Panc1 (cell line): Measurements from ENCODE around the gene ASAP2. TPM values are rescaled to one million over a fixed set of nuclear protein-coding genes. Genes with fewer than 3 reads are reported as not detected.
A peak's percentile ranks its signal among the peaks of the same experiment; 100 is the strongest.

Experiments
- ATAC-seq: fragments of 200-7000 bp; cut with Tn5 transposase; 2 replicates; pipeline ENCODE4 v1.9.1; 2020; ENCODE audit warnings: mild to moderate bottlenecking, moderate library complexity
- BruUV-seq: library from RNA; stranded (reverse); fragments of 400-500 nt; replicated peaks from 2 replicates; lab custom pipeline; 2021; lab: Mats Ljungman, UMichigan
- CTCF ChIA-PET: fragments of 300-600 bp; sonication (Branson Sonifier 250); formaldehyde crosslinking; loops from one replicate; lab custom pipeline; 2022; ENCODE audit warnings: antibody characterized with exemption; lab: Charles Lee
- POLR2A ChIA-PET: fragments of 300-600 bp; sonication (Branson Sonifier 250); formaldehyde crosslinking; loops from one replicate; lab custom pipeline; 2022; ENCODE audit warnings: antibody characterized with exemption; lab: Charles Lee
- DNase-seq: peaks from one replicate; pipeline ENCODE4 v3.0.0-alpha.2; 2010; ENCODE audit warnings: low read depth, low spot score
- H3K27ac ChIP-seq: 2 replicates; pipeline ENCODE4 v1.5.1; 2011; ENCODE audit warnings: mild to moderate bottlenecking, low read length, inconsistent platforms
- H3K27me3 ChIP-seq: fragments of 200-500 bp; sonication (Bioruptor generic); 2 replicates; pipeline ENCODE4 v1.6.0; 2014; ENCODE audit warnings: low read length, inconsistent platforms; ENCODE audit not compliant: control insufficient read depth, insufficient read depth
- H3K36me3 ChIP-seq: fragments of 200-500 bp; sonication (Bioruptor generic); 2 replicates; pipeline ENCODE4 v1.5.1; 2014; ENCODE audit warnings: inconsistent platforms, mild to moderate bottlenecking, low read length, moderate library complexity; ENCODE audit not compliant: control insufficient read depth, insufficient read depth
- H3K4me1 ChIP-seq: 2 replicates; pipeline ENCODE4 v1.5.1; 2011; ENCODE audit warnings: inconsistent platforms, mild to moderate bottlenecking, low read length, moderate library complexity; ENCODE audit not compliant: control insufficient read depth, insufficient read depth
- H3K4me3 ChIP-seq, 2 experiments: 2 replicates each; pipeline ENCODE4 v1.5.1; 2011 to 2012; ENCODE audit warnings: low read depth in 2 of 2, low read length in 2 of 2, mild to moderate bottlenecking in 2 of 2, inconsistent platforms in 1 of 2, moderate library complexity in 1 of 2
- H3K9me3 ChIP-seq: fragments of 200-500 bp; sonication (Bioruptor generic); 2 replicates; pipeline ENCODE4 v1.5.1; 2014; ENCODE audit warnings: low read depth, mild to moderate bottlenecking, inconsistent platforms, low read length, moderate library complexity; ENCODE audit not compliant: control insufficient read depth, insufficient read depth
- POLR2AphosphoS5 ChIP-seq: IDR thresholded peaks from 2 replicates; pipeline ENCODE4 v1.6.1; 2012; ENCODE audit warnings: mild to moderate bottlenecking, low read depth, low read length, moderate library complexity
- SIN3A ChIP-seq: IDR thresholded peaks from 2 replicates; pipeline ENCODE4 v1.6.1; 2012; ENCODE audit warnings: low read depth, mild to moderate bottlenecking, low read length, moderate library complexity, borderline replicate concordance; ENCODE audit not compliant: insufficient read depth
- TCF7L2 ChIP-seq: IDR thresholded peaks from 2 replicates; pipeline ENCODE4 v1.6.1; 2011; ENCODE audit warnings: mild to moderate bottlenecking, low read depth, low read length, inconsistent platforms
- in situ Hi-C: cut with HindIII; loops from 2 replicates; pipeline ENCODE4 v1.10.0; 2016; ENCODE audit warnings: low sequenced_read_pairs, low pct_unique_long_range_greater_than_20kb
- intact Hi-C: fragments of 100-400 bp; cut with micrococcal nuclease; formaldehyde crosslinking; loops from one replicate; pipeline ENCODE4 v1.10.0; 2022; ENCODE audit not compliant: unreplicated experiment
- total RNA-seq: library from RNA; stranded (reverse); gene quantifications from one replicate; pipeline ENCODE4 v1.2.1, GENCODE V29; 2021; ENCODE audit not compliant: unreplicated experiment
- TF ChIP-seq, protein P1 (sequence below): fragments of 450-650 bp; IDR thresholded peaks from 2 replicates; pipeline ENCODE4 v1.5.1; 2017; ENCODE audit warnings: mild to moderate bottlenecking
- TF ChIP-seq, protein P2 (sequence below), 2 experiments: IDR thresholded peaks; 2 replicates each; pipeline ENCODE4 v1.6.1; 2011 to 2012; ENCODE audit warnings: low read depth in 2 of 2, control low read depth in 1 of 2, low read length in 1 of 2, mild to moderate bottlenecking in 1 of 2, moderate library complexity in 1 of 2; ENCODE audit not compliant: insufficient read depth in 1 of 2

Gene ASAP2
- total RNA-seq, 1 experiment from 2014 or later = 107 TPM

DNA sequence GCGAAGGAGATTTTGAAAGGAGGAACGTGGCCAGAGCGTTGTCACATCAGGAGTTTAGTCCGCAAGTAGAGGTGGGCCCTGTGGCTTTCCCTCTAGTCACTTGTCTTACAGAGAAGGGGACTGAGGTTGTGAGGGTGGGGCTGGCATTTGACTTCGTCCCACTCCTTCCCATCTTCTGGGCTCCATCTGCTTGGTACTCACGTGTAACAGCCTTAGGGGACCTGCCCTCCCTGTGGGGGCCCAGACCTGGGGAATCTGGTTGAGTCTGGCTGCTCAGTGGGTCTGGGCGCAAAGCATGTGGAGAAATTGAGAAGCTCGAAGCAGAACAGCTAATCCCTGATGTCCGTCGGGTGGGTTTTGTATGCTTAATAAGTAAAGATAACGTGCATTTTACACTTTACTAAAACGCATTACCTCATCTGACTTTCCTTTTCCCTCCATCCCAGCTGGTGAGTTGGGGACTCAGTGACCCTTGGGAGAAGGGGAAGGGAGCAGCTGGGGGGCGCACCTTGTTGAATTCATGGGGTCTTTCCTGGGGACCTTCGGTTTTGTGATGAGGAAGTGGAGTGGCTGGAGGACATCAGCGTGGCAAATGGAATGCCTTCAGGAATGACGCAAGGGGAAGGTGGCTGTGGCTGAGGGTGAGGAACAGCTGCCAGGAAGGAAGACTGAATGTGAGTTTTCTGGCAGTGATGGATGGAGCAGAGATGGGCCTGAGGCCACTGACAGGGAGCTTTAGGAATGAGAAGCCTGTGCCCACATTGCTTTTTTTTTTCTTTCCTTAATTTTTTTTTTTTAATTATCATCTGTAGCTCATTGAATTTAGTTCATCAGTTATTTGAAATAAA lies 44.8 kb downstream of the ASAP2 start:
- ATAC-seq = peak; percentile 66
- intact Hi-C loops = no loop called here
- CTCF ChIA-PET = no interaction called here

DNA sequence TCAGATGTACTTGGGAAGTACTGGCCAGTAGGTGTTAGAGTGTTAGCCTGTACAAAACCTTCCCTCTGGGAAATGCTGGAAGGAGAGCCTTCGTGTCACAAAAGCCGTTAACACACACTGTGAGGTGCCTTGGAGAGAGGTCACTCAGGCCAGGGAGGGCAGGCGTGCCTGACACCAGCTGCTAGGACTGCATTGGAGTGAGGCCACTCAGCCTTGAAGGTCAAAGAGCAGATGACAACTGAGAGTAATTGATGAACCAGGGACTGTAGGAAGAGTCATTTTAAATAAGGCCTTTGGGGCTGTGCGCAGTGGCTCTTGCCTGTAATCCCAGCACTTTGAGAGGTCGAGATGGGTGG lies 45.4 kb downstream of the ASAP2 start:
- no TSS peak for BruUV-seq
- Histone ChIP-seq H3K4me1 (peaks cover 88% of the 10 kb centered on the region), H3K9me3 (no peaks in the 10 kb centered on the region), H3K27ac (peak overlapping the region; percentile 100), H3K36me3 (no peaks in the 10 kb centered on the region; the same call in 1 of the 2 replicates), H3K27me3 (no peaks in the 10 kb centered on the region), H3K4me3 (peak overlapping the region in 1 of 2 experiments; percentile 15; a peak in 2 of 4 replicates)
- TF ChIP-seq, protein P1, sequence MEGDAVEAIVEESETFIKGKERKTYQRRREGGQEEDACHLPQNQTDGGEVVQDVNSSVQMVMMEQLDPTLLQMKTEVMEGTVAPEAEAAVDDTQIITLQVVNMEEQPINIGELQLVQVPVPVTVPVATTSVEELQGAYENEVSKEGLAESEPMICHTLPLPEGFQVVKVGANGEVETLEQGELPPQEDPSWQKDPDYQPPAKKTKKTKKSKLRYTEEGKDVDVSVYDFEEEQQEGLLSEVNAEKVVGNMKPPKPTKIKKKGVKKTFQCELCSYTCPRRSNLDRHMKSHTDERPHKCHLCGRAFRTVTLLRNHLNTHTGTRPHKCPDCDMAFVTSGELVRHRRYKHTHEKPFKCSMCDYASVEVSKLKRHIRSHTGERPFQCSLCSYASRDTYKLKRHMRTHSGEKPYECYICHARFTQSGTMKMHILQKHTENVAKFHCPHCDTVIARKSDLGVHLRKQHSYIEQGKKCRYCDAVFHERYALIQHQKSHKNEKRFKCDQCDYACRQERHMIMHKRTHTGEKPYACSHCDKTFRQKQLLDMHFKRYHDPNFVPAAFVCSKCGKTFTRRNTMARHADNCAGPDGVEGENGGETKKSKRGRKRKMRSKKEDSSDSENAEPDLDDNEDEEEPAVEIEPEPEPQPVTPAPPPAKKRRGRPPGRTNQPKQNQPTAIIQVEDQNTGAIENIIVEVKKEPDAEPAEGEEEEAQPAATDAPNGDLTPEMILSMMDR = no peak
- TF ChIP-seq, protein P2, sequence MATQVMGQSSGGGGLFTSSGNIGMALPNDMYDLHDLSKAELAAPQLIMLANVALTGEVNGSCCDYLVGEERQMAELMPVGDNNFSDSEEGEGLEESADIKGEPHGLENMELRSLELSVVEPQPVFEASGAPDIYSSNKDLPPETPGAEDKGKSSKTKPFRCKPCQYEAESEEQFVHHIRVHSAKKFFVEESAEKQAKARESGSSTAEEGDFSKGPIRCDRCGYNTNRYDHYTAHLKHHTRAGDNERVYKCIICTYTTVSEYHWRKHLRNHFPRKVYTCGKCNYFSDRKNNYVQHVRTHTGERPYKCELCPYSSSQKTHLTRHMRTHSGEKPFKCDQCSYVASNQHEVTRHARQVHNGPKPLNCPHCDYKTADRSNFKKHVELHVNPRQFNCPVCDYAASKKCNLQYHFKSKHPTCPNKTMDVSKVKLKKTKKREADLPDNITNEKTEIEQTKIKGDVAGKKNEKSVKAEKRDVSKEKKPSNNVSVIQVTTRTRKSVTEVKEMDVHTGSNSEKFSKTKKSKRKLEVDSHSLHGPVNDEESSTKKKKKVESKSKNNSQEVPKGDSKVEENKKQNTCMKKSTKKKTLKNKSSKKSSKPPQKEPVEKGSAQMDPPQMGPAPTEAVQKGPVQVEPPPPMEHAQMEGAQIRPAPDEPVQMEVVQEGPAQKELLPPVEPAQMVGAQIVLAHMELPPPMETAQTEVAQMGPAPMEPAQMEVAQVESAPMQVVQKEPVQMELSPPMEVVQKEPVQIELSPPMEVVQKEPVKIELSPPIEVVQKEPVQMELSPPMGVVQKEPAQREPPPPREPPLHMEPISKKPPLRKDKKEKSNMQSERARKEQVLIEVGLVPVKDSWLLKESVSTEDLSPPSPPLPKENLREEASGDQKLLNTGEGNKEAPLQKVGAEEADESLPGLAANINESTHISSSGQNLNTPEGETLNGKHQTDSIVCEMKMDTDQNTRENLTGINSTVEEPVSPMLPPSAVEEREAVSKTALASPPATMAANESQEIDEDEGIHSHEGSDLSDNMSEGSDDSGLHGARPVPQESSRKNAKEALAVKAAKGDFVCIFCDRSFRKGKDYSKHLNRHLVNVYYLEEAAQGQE (IDR thresholded peaks at IDR 0.05; ENCODE audit: insufficient read depth in 1 of 2, low read depth in 2 of 2, low read length in 1 of 2) = no peak
- TF ChIP-seq SIN3A (no peak), TCF7L2 (no peak), POLR2AphosphoS5 (no peak)
- POLR2A ChIA-PET = no interaction called here
- in situ Hi-C loops = no loop called here
- CTCF ChIA-PET = no interaction called here
- intact Hi-C loops = no loop called here
- ATAC-seq (peak; percentile 33), DNase-seq (no peak)

More for the DNA sequence above, 44.8 kb downstream of the ASAP2 start:
- peak overlapping the region in 1 of 2 experiments; percentile 30; a peak in 2 of 4 replicates for H3K4me3 ChIP-seq
- H3K36me3 ChIP-seq = no peaks in the 10 kb centered on the region; the same call in 1 of the 2 replicates
- H3K4me1 ChIP-seq = peaks cover 88% of the 10 kb centered on the region
- no TSS peak for BruUV-seq
- H3K27me3 ChIP-seq = no peaks in the 10 kb centered on the region
- no peaks in the 10 kb centered on the region for H3K9me3 ChIP-seq
- POLR2A ChIA-PET = no interaction called here
- in situ Hi-C loops = no loop called here
- peak overlapping the region; percentile 100 for H3K27ac ChIP-seq
- TF ChIP-seq, protein P1 = no peak
- TF ChIP-seq, protein P2 (IDR thresholded peaks at IDR 0.05; ENCODE audit: insufficient read depth in 1 of 2, low read depth in 2 of 2, low read length in 1 of 2) = no peak
- TF ChIP-seq POLR2AphosphoS5 (no peak), TCF7L2 (no peak), SIN3A (no peak)
- DNase-seq = no peak
